ENCODE data around the gene CRMP1. TPM values are rescaled to one million over a fixed set of nuclear protein-coding genes. Genes with fewer than 3 reads are reported as not detected.

Gene CRMP1
- total RNA-seq, 6 donors from 2014 or later = 0.89 to 5.7 (median 2.0) TPM

DNA sequence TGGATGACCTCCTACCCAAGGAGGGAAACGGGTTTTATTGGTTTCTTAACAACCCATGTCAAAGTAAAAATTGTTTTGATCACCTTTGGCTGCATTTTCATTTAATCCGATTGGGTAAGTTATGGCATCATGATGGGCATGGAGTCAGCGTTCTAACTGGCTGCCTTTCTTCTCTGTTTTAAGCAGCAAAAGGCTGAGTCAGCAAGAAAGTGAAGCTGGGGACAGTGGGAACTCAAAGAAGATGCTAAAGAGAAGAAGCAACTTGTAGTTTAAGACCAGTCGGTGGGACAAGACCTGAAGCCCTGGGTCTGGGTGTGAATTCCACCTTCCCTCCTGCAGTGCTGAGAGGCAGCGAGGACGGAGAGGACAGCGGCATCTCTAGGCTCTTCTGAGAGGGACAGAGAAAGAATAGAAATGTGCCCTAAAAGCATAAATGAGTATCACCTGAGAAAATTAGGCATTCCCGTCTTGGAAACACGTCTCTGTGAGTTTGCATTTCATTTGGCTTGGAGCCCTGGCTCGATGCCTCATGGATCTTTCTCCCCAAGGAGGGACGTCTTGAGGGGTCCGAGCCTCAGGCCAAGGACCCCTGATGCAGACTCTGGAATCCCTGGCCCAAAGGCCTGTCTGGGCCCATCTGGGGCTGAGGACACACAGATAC, 82.0 kb downstream of the CRMP1 start:
- Histone ChIP-seq H3K36me3 (peaks cover 5 to 33% (median 14%) of the 10 kb centered on the region in 4 donors), H3K27me3 (no peaks in the 10 kb centered on the region), H3K9me3 (no peaks in the 10 kb centered on the region), H3K4me1 (no peaks in the 10 kb centered on the region), H3K4me3 (no peak overlapping the region), H3K27ac (no peak overlapping the region)
- 86 to 91% methylated on average over 12 of the region's 12 CpGs for WGBS, 2 donors
- ATAC-seq (ENCODE audit: low FRiP score in 2 of 2) (no peak), DNase-seq (no peak)
- TF ChIP-seq POLR2AphosphoS5 (IDR thresholded peaks at IDR 0.05) (no peak), POLR2A (IDR thresholded peaks at IDR 0.05) (no peak)

DNA sequence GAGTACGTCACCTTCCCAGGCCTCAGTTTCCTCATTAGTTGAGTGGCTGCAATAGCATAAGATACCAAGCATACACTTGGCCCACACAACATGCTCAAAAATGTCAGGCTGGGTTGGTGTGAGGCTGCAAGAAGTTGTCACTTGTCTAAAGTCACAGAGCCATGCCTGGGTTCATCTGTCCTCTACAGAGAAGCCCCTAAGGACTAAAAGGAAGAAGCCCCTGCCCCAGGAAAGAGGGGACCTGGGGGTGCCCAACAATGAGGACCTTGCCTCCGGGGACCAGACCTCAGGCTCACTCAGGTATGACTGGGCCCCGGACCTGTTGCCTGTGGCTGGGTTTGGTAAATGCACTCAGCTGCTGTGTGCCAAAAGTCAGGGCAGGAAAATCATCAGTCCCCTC, 82.7 kb downstream of the CRMP1 start:
- no peaks in the 10 kb centered on the region for H3K27me3 ChIP-seq
- DNase-seq (no peak), ATAC-seq (ENCODE audit: low FRiP score in 2 of 2) (no peak)
- TF ChIP-seq POLR2A (IDR thresholded peaks at IDR 0.05) (no peak), EP300 (IDR thresholded peaks at IDR 0.05) (no peak), POLR2AphosphoS5 (IDR thresholded peaks at IDR 0.05) (no peak), CTCF (IDR thresholded peaks at IDR 0.05) (no peak)
- peaks cover 5 to 37% (median 15%) of the 10 kb centered on the region in 4 donors for H3K36me3 ChIP-seq
- H3K4me3 ChIP-seq = no peak overlapping the region
- no peaks in the 10 kb centered on the region for H3K4me1 ChIP-seq
- 93 to 97% methylated on average over 2 to 3 of the region's 3 CpGs for WGBS, 2 donors
- H3K27ac ChIP-seq = no peak overlapping the region
- no peaks in the 10 kb centered on the region for H3K9me3 ChIP-seq

DNA sequence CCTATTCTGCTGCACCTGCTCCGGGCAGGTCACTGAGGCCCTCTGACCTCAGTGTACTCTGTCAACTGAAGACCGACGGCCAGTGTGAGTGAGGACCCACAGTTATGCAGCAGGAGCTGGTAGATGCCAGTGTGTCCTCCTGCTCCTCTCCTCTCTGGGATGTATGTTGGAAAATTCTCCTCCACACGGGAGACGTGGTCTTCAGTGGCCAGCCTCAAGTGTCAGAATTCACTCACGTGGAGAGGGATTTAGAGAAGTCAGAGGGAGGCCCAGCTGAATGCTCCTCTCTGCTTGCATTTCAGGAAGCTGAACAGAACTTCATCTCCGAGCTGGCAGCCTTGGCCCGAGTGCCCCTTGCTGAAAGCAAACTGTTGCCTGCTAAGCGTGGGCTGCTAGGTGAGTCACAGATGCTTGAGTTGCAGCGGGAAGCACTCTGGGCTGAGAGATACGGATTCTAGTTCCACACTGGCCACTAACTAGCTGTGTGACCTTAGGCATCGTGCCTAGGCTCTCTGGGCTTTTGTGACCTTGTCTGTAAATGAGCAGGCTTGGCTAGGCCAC, 83.6 kb downstream of the CRMP1 start:
- ATAC-seq (ENCODE audit: low FRiP score in 2 of 2) (no peak), DNase-seq (no peak)
- Histone ChIP-seq H3K27me3 (no peaks in the 10 kb centered on the region), H3K27ac (no peak overlapping the region), H3K9me3 (no peaks in the 10 kb centered on the region), H3K4me1 (no peaks in the 10 kb centered on the region), H3K4me3 (no peak overlapping the region), H3K36me3 (peaks cover 5 to 40% (median 18%) of the 10 kb centered on the region in 4 donors)
- TF ChIP-seq CTCF (IDR thresholded peaks at IDR 0.05) = no peak
- no peak for TF ChIP-seq POLR2A (IDR thresholded peaks at IDR 0.05)
- TF ChIP-seq POLR2AphosphoS5 (IDR thresholded peaks at IDR 0.05) = no peak
- no peak for TF ChIP-seq EP300 (IDR thresholded peaks at IDR 0.05)
- WGBS, 2 donors = 88 to 89% methylated on average over 8 to 12 of the region's 12 CpGs

- TF ChIP-seq EP300 (IDR thresholded peaks at IDR 0.05) (no peak), POLR2A (IDR thresholded peaks at IDR 0.05) (no peak), POLR2AphosphoS5 (IDR thresholded peaks at IDR 0.05) (no peak), CTCF (IDR thresholded peaks at IDR 0.05) (no peak)
- no peak for DNase-seq
- H3K9me3 ChIP-seq = no peaks in the 10 kb centered on the region
- no peak overlapping the region for H3K4me3 ChIP-seq
- no peak for ATAC-seq (ENCODE audit: low FRiP score in 2 of 2)
- H3K36me3 ChIP-seq = peaks cover 5 to 43% (median 18%) of the 10 kb centered on the region in 4 donors
- no peaks in the 10 kb centered on the region for H3K4me1 ChIP-seq
- WGBS, 2 donors = 77 to 92% methylated on average over 4 to 10 of the region's 10 CpGs
- no peak overlapping the region for H3K27ac ChIP-seq
- H3K27me3 ChIP-seq = no peaks in the 10 kb centered on the region
These were observed 84.7 kb downstream of the CRMP1 start for GRCh38 chr4:5808081-5808741.

- H3K4me1 ChIP-seq = no peaks in the 10 kb centered on the region
- peaks cover 3 to 42% (median 19%) of the 10 kb centered on the region in 4 donors for H3K36me3 ChIP-seq
- no peak for TF ChIP-seq CTCF (IDR thresholded peaks at IDR 0.05)
- no peak for TF ChIP-seq POLR2AphosphoS5 (IDR thresholded peaks at IDR 0.05)
- TF ChIP-seq POLR2A (IDR thresholded peaks at IDR 0.05) = no peak
- TF ChIP-seq EP300 (IDR thresholded peaks at IDR 0.05) = no peak
- no peaks in the 10 kb centered on the region for H3K27me3 ChIP-seq
- H3K27ac ChIP-seq = no peak overlapping the region
- no peaks in the 10 kb centered on the region for H3K9me3 ChIP-seq
- DNase-seq = peak in 1 of 2 donors; percentile 54
- no peak for ATAC-seq (ENCODE audit: low FRiP score in 2 of 2)
- H3K4me3 ChIP-seq = no peak overlapping the region
- 90 to 100% methylated on average over 2 to 11 of the region's 11 CpGs for WGBS, 2 donors
These were observed 87.6 kb downstream of the CRMP1 start for GRCh38 chr4:5805270-5805669.

Data from upper lobe of left lung (tissue), 6 donors.